ENCODE measurements around the gene KLF3. TPM values are rescaled to one million over a fixed set of nuclear protein-coding genes. Genes with fewer than 3 reads are reported as not detected.

KLF3 gene
- 62.0 and 106 TPM in 2 replicates for total RNA-seq (ENCODE audit: low replicate concordance)
- long read RNA-seq, full-length matches to known transcripts, result 2 of 27 reads
- long read RNA-seq, partial matches to known transcripts, result 3 of 27 reads
- long read RNA-seq, other reads (novel, unspliced or antisense), result 22 of 27 reads

DNA sequence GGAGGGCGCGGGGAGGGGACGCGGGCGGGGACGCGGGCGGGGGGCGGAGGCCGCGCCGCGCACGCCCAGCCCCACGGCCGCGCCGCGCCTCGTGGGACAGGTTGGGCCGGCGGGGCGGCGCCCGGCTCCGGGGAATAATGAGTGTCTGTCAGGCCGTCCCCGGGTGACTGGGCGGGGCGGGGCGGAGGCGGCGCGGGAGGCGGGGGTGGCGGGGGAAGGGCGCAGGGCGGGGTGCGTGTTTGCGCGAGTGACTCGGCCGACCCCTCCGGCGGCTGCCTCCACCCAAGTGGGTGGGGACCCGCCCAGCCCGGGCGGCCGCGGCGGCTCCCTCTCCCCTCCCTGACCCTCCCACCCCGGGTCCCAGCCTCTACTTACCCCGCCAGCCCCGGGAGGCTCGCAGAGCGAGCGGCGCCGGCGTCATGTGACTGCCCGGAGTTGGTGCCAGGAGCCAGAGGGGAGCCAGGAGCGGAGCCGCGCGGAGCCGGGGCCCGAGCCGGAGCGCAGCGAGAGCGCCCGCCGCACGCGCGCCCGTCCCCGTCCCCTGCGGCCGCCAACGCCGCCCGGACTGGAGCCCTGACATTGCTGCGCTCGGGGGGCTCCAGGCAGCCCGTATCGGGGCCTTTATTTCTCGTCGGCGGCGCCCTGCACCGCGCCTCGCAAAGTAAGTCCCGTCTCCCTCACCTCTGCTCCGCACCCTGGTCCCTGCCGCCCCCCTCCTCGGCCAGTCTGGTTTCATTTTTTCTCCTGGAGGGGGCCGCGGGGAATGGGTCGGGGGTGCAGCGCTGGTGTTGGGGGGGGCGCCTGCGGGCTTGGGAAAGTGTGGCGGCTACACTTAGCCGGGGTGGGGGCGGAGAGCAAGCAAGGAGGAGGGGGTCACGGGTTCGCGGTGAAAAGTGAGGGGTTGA lies at the start of gene KLF3:
Gene KLF3 (plus strand): TSS at position 399 of the 905 bp plus-strand sequence. CDS start 16,427 bp downstream, outside the sequence.
- peaks cover 3% of the 10 kb centered on the region for H3K27me3 Mint-ChIP-seq
- H3K9me3 Mint-ChIP-seq, result peaks cover 8% of the 10 kb centered on the region
- peak within 1 kb of the TSS; percentile 100 for H3K27ac Mint-ChIP-seq
- peak; percentile 93 for DNase-seq (ENCODE audit: extremely low spot score, unreplicated experiment)
- peaks cover 29% of the 10 kb centered on the region for H3K36me3 Mint-ChIP-seq
- TF ChIP-seq, protein P1, sequence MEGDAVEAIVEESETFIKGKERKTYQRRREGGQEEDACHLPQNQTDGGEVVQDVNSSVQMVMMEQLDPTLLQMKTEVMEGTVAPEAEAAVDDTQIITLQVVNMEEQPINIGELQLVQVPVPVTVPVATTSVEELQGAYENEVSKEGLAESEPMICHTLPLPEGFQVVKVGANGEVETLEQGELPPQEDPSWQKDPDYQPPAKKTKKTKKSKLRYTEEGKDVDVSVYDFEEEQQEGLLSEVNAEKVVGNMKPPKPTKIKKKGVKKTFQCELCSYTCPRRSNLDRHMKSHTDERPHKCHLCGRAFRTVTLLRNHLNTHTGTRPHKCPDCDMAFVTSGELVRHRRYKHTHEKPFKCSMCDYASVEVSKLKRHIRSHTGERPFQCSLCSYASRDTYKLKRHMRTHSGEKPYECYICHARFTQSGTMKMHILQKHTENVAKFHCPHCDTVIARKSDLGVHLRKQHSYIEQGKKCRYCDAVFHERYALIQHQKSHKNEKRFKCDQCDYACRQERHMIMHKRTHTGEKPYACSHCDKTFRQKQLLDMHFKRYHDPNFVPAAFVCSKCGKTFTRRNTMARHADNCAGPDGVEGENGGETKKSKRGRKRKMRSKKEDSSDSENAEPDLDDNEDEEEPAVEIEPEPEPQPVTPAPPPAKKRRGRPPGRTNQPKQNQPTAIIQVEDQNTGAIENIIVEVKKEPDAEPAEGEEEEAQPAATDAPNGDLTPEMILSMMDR (conservative IDR thresholded peaks at IDR 0.05), result no peak
- peak within 1 kb of the TSS; percentile 99 for H3K4me3 Mint-ChIP-seq
- H3K4me1 Mint-ChIP-seq (ENCODE audit: unreplicated experiment), result peaks cover 29% of the 10 kb centered on the region

DNA sequence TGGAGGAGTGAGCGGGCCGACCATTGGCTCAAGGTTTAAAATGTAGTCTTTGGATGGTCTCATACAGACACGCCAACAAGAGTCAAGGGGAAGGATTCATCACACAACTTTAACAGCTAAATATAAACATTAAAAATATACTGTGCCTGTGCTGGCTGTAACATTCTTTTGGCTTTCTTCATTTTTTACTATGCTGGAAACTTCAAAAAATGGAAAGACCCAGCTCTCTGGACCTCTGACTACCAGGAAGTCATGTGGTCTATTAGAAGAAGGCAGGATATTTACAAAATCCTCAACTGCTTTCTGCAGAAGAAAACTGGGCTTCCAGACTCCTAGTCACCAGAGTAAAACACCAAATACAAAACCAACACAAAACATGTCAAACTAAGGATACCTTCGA lies 49.8 kb upstream of the KLF3 start:
- Mint-ChIP-seq H3K9me3 (peaks cover 9% of the 10 kb centered on the region), H3K27me3 (no peaks in the 10 kb centered on the region), H3K27ac (no peak overlapping the region), H3K4me3 (no peak overlapping the region), H3K36me3 (peaks cover 7% of the 10 kb centered on the region), H3K4me1 (ENCODE audit: unreplicated experiment) (peaks cover 32% of the 10 kb centered on the region)
- no peak for DNase-seq (ENCODE audit: extremely low spot score, unreplicated experiment)
- TF ChIP-seq, protein P1 (conservative IDR thresholded peaks at IDR 0.05), result no peak

DNA sequence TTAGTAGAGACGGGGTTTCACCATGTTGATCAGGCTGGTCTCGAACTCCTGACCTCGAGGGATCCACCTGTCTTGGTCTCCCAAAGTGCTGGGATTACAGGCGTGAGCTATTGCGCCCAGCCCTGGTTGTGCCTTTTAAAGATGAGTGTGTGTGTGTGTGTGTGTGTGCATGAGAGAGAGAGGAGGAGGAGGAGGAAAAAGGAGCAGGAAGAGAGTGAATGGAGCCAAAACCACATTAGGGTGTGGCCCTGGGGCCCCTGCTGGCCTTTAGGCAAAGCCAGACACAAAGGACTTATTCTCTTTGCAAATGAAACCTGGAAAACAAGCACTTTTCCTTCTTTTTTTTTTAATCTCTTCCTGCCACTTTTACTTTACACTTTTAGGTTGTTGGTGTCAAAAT lies 48.2 kb upstream of the KLF3 start:
- no peaks in the 10 kb centered on the region for H3K27me3 Mint-ChIP-seq

DNA sequence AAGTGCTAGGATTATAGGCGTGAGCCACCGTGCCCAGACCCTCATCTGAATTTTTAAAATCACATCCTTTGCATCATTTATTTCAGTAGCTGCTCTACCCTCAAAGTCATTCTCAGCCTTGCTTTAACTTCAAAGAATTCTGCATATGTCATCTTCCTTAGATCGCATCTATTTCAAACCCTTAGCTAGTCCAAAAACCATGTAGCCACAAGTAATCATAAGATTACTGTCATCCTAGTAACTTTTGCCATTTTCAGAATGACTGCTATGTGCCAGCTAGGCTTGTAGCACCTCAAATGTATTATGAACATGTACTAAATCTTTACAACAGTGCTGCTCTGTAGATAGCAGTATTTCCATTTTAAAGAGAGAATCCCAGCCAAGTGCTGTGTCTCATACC lies 45.5 kb upstream of the KLF3 start:
- peaks cover 30% of the 10 kb centered on the region for H3K4me1 Mint-ChIP-seq (ENCODE audit: unreplicated experiment)
- H3K27me3 Mint-ChIP-seq, result no peaks in the 10 kb centered on the region
- TF ChIP-seq, protein P1 (conservative IDR thresholded peaks at IDR 0.05), result no peak
- H3K4me3 Mint-ChIP-seq, result no peak overlapping the region
- peaks cover 9% of the 10 kb centered on the region for H3K36me3 Mint-ChIP-seq
- DNase-seq (ENCODE audit: extremely low spot score, unreplicated experiment), result no peak
- peaks cover 9% of the 10 kb centered on the region for H3K9me3 Mint-ChIP-seq
- H3K27ac Mint-ChIP-seq, result no peak overlapping the region

More for the DNA sequence above, 48.2 kb upstream of the KLF3 start:
- Mint-ChIP-seq H3K36me3 (peaks cover 6% of the 10 kb centered on the region), H3K27ac (no peak overlapping the region), H3K4me1 (ENCODE audit: unreplicated experiment) (peaks cover 37% of the 10 kb centered on the region), H3K9me3 (peaks cover 9% of the 10 kb centered on the region), H3K4me3 (no peak overlapping the region)
- DNase-seq (ENCODE audit: extremely low spot score, unreplicated experiment), result no peak
- TF ChIP-seq, protein P1 (conservative IDR thresholded peaks at IDR 0.05), result no peak

DNA sequence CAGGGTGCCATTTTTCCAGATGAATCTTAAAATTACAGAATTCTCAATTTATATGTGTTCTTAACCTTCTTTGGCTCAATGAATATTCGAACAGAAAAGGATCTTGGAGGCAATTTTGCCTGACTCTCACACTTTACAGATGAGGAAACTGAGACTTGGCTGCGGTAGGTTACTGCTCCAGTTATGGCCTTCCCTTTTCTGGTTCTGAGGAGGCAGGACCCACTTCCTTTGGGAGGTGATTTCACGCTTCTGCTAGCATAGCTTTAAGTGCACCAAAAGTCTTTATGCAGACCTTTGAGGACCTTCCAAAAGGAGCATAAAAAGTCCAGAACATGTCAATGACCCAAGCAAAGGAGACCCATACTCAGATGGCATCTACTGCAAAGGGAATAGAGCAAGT lies 44.7 kb upstream of the KLF3 start:
- peaks cover 9% of the 10 kb centered on the region for H3K9me3 Mint-ChIP-seq
- TF ChIP-seq, protein P1 (conservative IDR thresholded peaks at IDR 0.05), result no peak
- no peak for DNase-seq (ENCODE audit: extremely low spot score, unreplicated experiment)
- no peaks in the 10 kb centered on the region for H3K27me3 Mint-ChIP-seq
- H3K36me3 Mint-ChIP-seq, result peaks cover 9% of the 10 kb centered on the region
- H3K4me1 Mint-ChIP-seq (ENCODE audit: unreplicated experiment), result peaks cover 25% of the 10 kb centered on the region
- H3K27ac Mint-ChIP-seq, result no peak overlapping the region
- no peak overlapping the region for H3K4me3 Mint-ChIP-seq

Data from type B pancreatic cell (in vitro differentiated cells).